Measurements from ENCODE around the gene AASDHPPT. TPM values are rescaled to one million over a fixed set of nuclear protein-coding genes. Genes with fewer than 3 reads are reported as not detected.
"Not testable (repeated sequence)": the region's sequence is repeated elsewhere in the genome, so short reads cannot be mapped to it uniquely, and the experiment has no call there.

Gene AASDHPPT
- 42.8 and 50.1 TPM in 2 replicates for total RNA-seq (2014; rRNA removed; shearing (Covaris generic))

DNA sequence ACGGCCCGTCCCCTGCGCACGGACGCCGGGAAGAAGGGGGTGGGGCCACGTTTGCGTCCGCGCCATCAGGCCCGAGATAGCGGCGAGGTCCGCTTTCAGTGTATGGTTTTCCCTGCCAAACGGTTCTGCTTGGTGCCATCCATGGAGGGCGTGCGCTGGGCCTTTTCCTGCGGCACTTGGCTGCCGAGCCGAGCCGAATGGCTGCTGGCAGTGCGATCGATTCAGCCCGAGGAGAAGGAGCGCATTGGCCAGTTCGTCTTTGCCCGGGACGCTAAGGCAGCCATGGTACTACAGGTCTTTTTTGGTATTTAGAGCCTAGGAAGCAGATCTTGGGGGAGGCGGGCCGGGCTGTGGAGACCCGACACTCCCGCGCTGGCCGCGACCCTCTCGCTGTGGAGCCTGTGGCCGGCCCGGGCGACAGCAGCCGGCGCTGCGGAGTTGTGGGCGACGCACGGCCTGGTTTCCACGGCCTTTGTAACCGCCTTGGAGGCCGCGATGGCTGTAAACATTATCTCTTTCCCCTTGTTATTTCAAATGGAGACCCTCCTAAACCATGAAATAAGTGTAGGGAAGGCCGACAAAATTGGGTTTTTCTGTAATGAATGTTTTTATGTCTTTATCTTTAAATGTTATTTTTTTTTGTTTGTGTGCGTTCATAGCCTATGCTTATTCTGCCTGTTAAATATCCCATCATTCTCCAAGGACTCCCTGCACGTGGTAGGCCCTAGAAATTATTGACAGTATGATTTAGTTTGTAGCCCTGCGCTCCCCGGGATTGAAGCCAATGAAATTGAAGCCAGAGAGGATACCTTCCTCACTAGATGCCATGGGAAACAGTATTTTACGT, at the start of gene AASDHPPT:
Gene AASDHPPT (plus strand): TSS at position 54 of the 847 bp plus-strand sequence. CDS start 49 bp downstream, at position 103.
- DNase-seq (ENCODE audit: low spot score) = peak; percentile 6

- no peak for DNase-seq (ENCODE audit: low spot score)
Observed at GRCh38 chr11:106030609-106031008, 46.9 kb upstream of the AASDHPPT start.

DNA sequence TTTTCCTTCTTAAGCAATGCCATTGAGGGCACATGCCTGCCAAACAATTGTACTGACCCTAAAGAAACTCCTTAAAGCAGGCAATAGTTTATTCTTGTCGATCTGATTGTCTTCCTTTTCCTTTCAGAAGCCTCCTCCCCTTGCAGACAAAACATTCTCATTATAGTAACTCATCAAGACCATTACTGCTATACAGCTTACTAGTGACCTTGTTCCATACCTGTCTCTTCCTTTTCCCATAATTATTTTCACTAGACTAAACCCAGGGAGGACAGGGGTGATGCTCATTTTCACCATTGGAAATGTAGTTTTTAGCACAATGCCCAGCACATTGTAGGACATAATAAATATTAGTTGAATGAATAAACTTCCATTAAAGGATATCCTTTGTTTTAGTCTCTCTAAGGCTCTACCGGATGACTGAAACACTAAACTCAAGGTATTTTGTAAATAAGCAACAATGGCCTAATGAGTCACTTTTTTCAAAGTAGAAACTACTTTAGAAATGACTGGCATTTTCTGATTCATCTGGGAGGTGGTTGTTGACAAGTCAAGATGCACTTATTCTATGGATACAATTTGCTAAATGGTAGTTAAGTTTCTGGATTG, 46.2 kb upstream of the AASDHPPT start:
- no peak for DNase-seq (ENCODE audit: low spot score)

DNA sequence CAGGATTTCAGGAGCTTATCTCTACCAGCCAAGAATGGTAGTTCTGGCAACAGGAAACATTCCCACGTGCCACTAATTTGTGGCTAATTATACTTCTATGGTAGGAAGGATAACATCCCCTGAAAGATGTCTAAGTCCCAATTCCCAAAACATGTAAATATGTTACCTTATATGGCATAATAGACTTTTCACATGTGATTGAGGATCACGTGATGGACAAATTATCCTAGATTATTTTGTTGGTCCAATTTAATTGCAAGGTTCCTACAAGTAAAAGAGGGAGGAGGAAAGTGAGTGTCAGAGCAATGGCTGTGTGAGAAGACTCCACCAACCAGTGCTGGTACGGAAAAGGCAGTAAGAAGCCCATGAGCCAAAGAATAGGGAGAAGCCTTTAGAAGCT, 45.5 kb upstream of the AASDHPPT start:
- no peak for DNase-seq (ENCODE audit: low spot score)

GRCh38 chr11:106032861-106033260, 44.6 kb upstream of the AASDHPPT start:
- no peak for DNase-seq (ENCODE audit: low spot score)

DNA sequence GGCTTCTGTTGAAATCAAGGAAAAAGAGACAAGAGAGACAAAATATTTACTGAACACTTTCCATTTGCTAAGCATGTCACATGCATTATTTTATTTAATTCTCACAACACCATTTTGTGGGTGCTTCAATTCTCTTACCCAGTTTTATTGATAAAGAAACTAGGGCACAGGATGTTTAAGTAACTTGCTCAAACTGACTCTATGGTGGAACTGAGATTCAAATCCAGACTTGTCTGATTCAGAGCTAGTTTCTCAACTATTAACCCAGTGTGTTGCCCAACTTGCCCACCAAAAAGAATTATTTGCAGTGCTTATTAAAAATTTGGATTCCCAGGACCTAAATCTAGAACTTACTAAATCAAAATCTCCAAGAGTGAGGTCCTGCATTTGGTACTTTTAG, 33.9 kb upstream of the AASDHPPT start:
- DNase-seq (ENCODE audit: low spot score) = no peak

DNA sequence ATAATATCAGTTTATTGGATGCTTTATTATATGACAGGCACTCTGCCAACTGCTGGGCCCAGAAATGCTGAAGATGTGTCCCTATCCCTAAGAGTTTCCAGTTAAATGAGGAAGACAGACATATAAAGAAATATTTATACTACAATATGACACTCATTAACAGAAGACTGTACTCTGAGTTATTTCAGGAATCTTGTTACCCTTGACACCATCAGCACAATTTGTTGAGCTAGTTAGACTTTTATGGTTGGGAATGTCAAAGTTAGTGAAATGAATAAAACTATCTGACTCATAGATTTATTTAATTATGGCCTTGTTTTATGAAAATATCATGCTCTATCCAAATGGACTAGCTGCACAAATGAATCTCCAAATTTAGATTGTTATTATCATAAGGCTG, 29.8 kb upstream of the AASDHPPT start:
- no peak for DNase-seq (ENCODE audit: low spot score)

DNA sequence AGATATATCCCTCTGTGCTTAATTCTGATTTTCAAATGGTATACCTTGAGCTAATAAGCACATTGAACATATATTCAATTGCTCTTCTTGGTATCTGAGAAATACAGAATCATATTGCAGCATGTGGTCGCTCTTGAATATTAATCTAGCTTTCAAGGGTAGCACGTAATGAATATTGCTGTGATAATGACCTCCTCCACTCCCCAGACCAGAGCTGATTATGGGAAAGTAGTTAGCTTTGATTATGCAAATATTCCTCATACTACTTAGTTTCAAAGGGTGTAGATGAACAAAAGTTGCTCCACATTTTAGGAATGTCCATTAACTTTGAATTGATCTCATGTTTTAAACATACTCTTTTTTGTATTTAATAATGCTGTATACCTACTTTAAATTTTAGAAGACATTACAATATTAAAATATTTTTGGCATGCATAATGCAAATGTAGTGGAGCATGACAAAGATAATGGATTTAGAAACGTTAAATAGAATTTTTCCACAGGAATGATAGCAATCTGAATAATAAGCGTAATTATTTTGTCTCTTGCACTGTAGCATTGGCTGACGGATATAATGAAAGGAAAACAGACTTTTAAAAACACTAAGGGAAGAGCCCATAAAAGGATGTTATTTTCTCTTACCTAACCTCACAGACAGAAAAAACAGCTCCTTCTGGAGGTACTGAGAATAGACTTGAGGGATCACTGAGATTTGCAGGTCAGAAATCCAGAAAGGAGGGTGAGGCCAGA, 27.6 kb upstream of the AASDHPPT start:
- DNase-seq (ENCODE audit: low spot score) = no peak

GRCh38 chr11:106051103-106051502, 26.4 kb upstream of the AASDHPPT start:
- no peak for DNase-seq (ENCODE audit: low spot score)

DNA sequence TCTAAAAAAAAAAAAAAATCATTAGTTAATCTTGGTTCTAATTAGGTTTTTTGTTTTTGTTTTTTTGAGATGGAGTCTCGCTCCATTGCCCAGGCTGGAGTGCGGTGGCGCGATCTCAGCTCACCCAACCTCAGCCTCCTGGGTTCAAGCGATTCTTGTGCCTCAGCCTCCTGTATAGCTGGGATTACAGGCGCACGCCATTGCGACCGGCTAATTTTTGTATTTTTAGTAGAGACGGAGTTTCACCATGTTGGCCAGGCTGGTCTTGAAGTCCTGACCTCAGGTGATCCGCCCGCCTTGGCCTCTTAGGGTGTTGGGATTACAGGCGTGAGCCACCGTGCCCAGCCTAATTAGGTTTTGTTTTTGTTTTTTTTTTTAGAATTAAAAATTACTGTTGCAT, 19.1 kb upstream of the AASDHPPT start:
- DNase-seq (ENCODE audit: low spot score) = not testable (repeated sequence)

- no peak for DNase-seq (ENCODE audit: low spot score)
Observed at GRCh38 chr11:106059617-106060016, 17.8 kb upstream of the AASDHPPT start.

- DNase-seq (ENCODE audit: low spot score) = no peak
Observed at GRCh38 chr11:106061249-106061784, 16.1 kb upstream of the AASDHPPT start.

GRCh38 chr11:106061954-106062949, 15.2 kb upstream of the AASDHPPT start:
- no peak for DNase-seq (ENCODE audit: low spot score)

DNA sequence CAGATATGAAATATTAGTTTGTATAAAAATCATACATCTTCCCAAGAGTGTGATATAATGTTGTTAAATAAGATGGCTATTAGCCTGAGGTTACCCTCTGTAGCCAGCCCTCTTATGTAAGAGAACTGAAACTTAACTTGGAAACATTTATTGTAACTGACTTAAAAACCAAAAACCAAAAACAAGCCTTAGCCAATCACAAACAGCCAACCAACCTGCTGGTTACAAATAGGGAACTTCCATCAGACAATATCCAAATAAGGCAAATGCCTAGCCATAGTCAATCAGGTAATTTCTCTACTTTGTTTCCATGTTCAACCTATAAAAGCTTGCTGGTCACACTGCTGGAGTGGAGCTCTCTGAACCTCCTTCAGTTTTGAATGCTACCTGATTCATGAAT, 14.5 kb upstream of the AASDHPPT start:
- DNase-seq (ENCODE audit: low spot score) = no peak

DNA sequence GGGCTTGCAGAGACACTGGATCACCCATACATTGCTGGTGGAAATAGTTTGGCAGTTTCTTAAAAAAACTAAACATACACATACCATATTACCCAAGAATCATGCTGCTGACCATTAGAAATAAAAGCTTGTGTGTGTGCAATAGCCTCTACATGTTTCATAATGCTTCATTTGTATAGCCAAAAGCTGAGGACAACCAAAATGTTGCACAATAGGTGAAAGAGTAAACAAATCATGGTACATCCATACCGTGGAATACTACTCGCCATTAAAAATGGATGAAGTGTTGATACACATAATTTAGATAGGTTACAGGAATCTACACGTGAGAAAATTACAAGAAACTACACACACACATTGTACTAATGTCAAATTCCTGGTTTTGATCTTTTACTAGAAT, 6.9 kb upstream of the AASDHPPT start:
- no peak for DNase-seq (ENCODE audit: low spot score)

DNA sequence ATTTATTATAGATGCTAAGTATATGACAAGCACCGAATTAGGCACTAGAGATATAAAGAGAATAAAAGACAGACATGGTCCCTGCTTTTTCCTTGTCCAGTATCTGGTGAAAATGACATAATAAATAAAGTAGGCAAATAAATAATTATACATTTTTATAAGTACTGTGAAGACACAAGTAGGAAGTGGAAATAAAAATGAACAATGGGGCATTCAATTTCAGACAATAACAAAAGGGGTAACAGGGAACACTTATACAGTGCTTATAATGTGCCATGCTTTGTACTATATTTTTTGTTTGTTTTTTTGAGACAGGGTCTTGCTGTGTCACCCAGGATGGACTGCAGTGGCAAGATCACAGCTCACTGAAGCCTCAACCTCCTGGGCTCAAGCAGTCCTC, 4.7 kb upstream of the AASDHPPT start:
- no peak for DNase-seq (ENCODE audit: low spot score)

DNA sequence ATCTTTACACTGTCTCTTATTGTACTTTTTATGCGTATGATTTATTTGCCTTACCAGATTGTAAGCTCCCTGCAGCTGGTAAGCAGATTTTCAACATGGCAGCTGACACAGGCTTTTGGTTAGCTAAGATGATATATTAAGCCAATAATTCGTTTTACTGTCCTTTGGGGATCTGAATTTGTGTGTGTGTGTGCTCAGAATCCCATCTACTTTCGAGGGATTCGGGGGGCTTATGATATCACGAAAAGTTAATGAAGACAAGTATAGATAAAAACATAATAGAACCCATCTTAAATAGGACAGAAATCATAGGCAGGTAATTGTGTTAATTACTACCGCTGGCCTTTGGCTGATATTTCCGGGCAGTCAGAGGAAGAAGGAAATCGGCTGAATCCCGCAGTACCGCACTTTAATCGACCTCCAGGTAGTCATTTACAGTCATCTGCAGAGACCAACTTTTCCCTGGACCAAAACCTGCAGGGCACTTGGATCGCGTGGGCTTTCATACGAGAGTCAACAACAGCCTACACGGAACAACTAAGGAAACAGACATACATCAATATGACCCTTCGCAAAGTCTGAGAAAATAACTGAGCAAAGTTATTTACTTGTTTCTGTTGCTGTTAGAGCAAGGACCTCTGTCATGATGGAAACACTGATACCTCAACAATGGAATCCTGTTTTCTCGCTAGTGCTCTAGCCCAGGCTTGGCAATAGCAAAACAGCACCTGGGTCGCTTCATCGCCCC, 1.1 kb upstream of the AASDHPPT start:
- no peak for DNase-seq (ENCODE audit: low spot score)

GRCh38 chr11:106076919-106077608, 398 bp upstream of the AASDHPPT start, which contains the start of gene KBTBD3:
Gene KBTBD3 (minus strand): TSS chr11:106077347. CDS start chr11:106059097, 18,250 bp downstream.
- DNase-seq (ENCODE audit: low spot score) = peak; percentile 93

- DNase-seq (ENCODE audit: low spot score) = no peak
Observed at GRCh38 chr11:106082096-106082495, 4.6 kb downstream of the AASDHPPT start.

- no peak for DNase-seq (ENCODE audit: low spot score)
Observed at GRCh38 chr11:106086135-106086534, 8.7 kb downstream of the AASDHPPT start.

Measured in A172 (cell line).